ENCODE results near the gene ST8SIA4. TPM values are rescaled to one million over a fixed set of nuclear protein-coding genes. Genes with fewer than 3 reads are reported as not detected.

The ST8SIA4 gene
- total and polyA plus RNA-seq, 2 donors (not counting 1 experiment from before 2014, with no cell fraction given), result 9.5 to 42.6 TPM

- Histone ChIP-seq H3K4me2 (replicated peaks; ENCODE audit: low read depth, low read length, poor library complexity, severe bottlenecking) (no peak overlapping the region), H3K4me1 (ENCODE audit: control insufficient read depth in 2 of 2, insufficient read depth in 2 of 2, low read length in 2 of 2) (peaks cover 0 to under 1% of the 10 kb centered on the region in 2 donors), H3K27me3 (replicated peaks in 1 of 4; ENCODE audit: control extremely low read depth in 1 of 4, control insufficient read depth in 3 of 4, insufficient read depth in 4 of 4, low read length in 3 of 4) (no peaks in the 10 kb centered on the region), H2AFZ (ENCODE audit: insufficient read depth, low read depth, low read length, poor library complexity, severe bottlenecking) (no peak overlapping the region), H3K9me3 (ENCODE audit: control extremely low read depth in 1 of 3, control insufficient read depth in 2 of 3, insufficient read depth in 1 of 3, low read length in 2 of 3) (peaks cover 0 to 17% (median 17%) of the 10 kb centered on the region in 3 donors), H3K36me3 (replicated peaks in 1 of 2; ENCODE audit: control extremely low read depth in 1 of 2, control insufficient read depth in 1 of 2, extremely low read depth in 1 of 2, insufficient read depth in 2 of 2, low read length in 1 of 2) (no peaks in the 10 kb centered on the region), H4K20me1 (ENCODE audit: control insufficient read depth, insufficient read depth, low read length, poor library complexity, severe bottlenecking) (no peaks in the 10 kb centered on the region), H3K79me2 (ENCODE audit: control insufficient read depth, insufficient read depth, low read length) (no peaks in the 10 kb centered on the region), H3K4me3 (ENCODE audit: control extremely low read depth in 1 of 5, extremely low read depth in 1 of 5, insufficient read depth in 1 of 5, low read depth in 2 of 5, low read length in 4 of 5) (no peak overlapping the region), H3K9ac (ENCODE audit: low read length) (no peak overlapping the region), H3K27ac (ENCODE audit: low read length in 2 of 2) (no peak overlapping the region)
- POLR2A ChIA-PET, result no interaction called here
- no peaks in the 10 kb centered on the region for H3K9me3 Mint-ChIP-seq (ENCODE audit: insufficient read depth)
- no peaks in the 10 kb centered on the region for H3K27me3 Mint-ChIP-seq
- TF ChIP-seq EZH2 (IDR thresholded peaks at IDR 0.05; ENCODE audit: borderline replicate concordance, insufficient read depth, low read depth, low read length, poor library complexity, severe bottlenecking), result no peak
- TF ChIP-seq CTCF (IDR thresholded peaks at IDR 0.05), result no peak
- H3K27ac Mint-ChIP-seq, result no peak overlapping the region
- WGBS (ENCODE audit: insufficient coverage), result 95% methylated on average over 2 of the region's 3 CpGs
- intact Hi-C loops (cut with micrococcal nuclease), result no loop called here
- CTCF ChIA-PET, result no interaction called here
- DNase-seq, result no peak
- no peak for ATAC-seq (ENCODE audit: low read depth)
- H3K4me3 Mint-ChIP-seq, result no peak overlapping the region
- peaks cover 10% of the 10 kb centered on the region for H3K4me1 Mint-ChIP-seq
Measured at GRCh38 chr5:100792781-100793180, 110.3 kb downstream of the ST8SIA4 start.

- Histone ChIP-seq H3K9me3 (ENCODE audit: control extremely low read depth in 1 of 3, control insufficient read depth in 2 of 3, insufficient read depth in 1 of 3, low read length in 2 of 3) (peaks cover 0 to 17% (median 17%) of the 10 kb centered on the region in 3 donors), H3K36me3 (replicated peaks in 1 of 2; ENCODE audit: control extremely low read depth in 1 of 2, control insufficient read depth in 1 of 2, extremely low read depth in 1 of 2, insufficient read depth in 2 of 2, low read length in 1 of 2) (no peaks in the 10 kb centered on the region), H2AFZ (ENCODE audit: insufficient read depth, low read depth, low read length, poor library complexity, severe bottlenecking) (no peak overlapping the region), H3K4me2 (replicated peaks; ENCODE audit: low read depth, low read length, poor library complexity, severe bottlenecking) (no peak overlapping the region), H4K20me1 (ENCODE audit: control insufficient read depth, insufficient read depth, low read length, poor library complexity, severe bottlenecking) (no peaks in the 10 kb centered on the region), H3K27me3 (replicated peaks in 1 of 4; ENCODE audit: control extremely low read depth in 1 of 4, control insufficient read depth in 3 of 4, insufficient read depth in 4 of 4, low read length in 3 of 4) (no peaks in the 10 kb centered on the region), H3K27ac (ENCODE audit: low read length in 2 of 2) (no peak overlapping the region), H3K4me1 (ENCODE audit: control insufficient read depth in 2 of 2, insufficient read depth in 2 of 2, low read length in 2 of 2) (peaks cover 0 to 5% of the 10 kb centered on the region in 2 donors), H3K4me3 (ENCODE audit: control extremely low read depth in 1 of 5, extremely low read depth in 1 of 5, insufficient read depth in 1 of 5, low read depth in 2 of 5, low read length in 4 of 5) (no peak overlapping the region), H3K79me2 (ENCODE audit: control insufficient read depth, insufficient read depth, low read length) (no peaks in the 10 kb centered on the region), H3K9ac (ENCODE audit: low read length) (no peak overlapping the region)
- no peak overlapping the region for H3K27ac Mint-ChIP-seq
- POLR2A ChIA-PET, result no interaction called here
- ATAC-seq (ENCODE audit: low read depth) (no peak), DNase-seq (no peak)
- peaks cover 17% of the 10 kb centered on the region for H3K4me1 Mint-ChIP-seq
- H3K4me3 Mint-ChIP-seq, result no peak overlapping the region
- H3K9me3 Mint-ChIP-seq (ENCODE audit: insufficient read depth), result no peaks in the 10 kb centered on the region
- TF ChIP-seq EZH2 (IDR thresholded peaks at IDR 0.05; ENCODE audit: borderline replicate concordance, insufficient read depth, low read depth, low read length, poor library complexity, severe bottlenecking) (no peak), CTCF (IDR thresholded peaks at IDR 0.05) (no peak)
- intact Hi-C loops (cut with micrococcal nuclease), result no loop called here
- H3K27me3 Mint-ChIP-seq, result no peaks in the 10 kb centered on the region
- CTCF ChIA-PET, result interaction anchor here (1.5 kb wide), 1 partner anchor 12 kb away, joined by 4 read pairs; no protein-coding TSS in a partner anchor
- WGBS (ENCODE audit: insufficient coverage), result 100% methylated on average over 1 of the region's 2 CpGs
Measured at GRCh38 chr5:100791391-100791790, 111.7 kb downstream of the ST8SIA4 start.

Measured in B cell (primary cell).